Endodermal cell (in vitro differentiated cells): ENCODE results near the gene TSC22D2. TPM values are rescaled to one million over a fixed set of nuclear protein-coding genes. Genes with fewer than 3 reads are reported as not detected.

Experiments
- DNase-seq: peaks from one replicate; pipeline ENCODE4 v3.0.0-alpha.2; 2017
- H3K27ac ChIP-seq: 2 replicates; pipeline ENCODE4 v1.5.1; 2013; ENCODE audit warnings: mild to moderate bottlenecking, low read depth, low read length, moderate library complexity
- H3K27me3 ChIP-seq: 2 replicates; pipeline ENCODE4 v1.6.1; 2013; ENCODE audit warnings: mild to moderate bottlenecking, low read length, moderate library complexity; ENCODE audit not compliant: insufficient read depth, control insufficient read depth, poor library complexity, severe bottlenecking
- H3K36me3 ChIP-seq: 2 replicates; pipeline ENCODE4 v1.7.0; 2013; ENCODE audit warnings: mild to moderate bottlenecking, low read length, moderate library complexity; ENCODE audit not compliant: control insufficient read depth, insufficient read depth
- H3K4me1 ChIP-seq: one replicate; pipeline ENCODE4 v1.7.0; 2013; ENCODE audit warnings: low read length; ENCODE audit not compliant: control insufficient read depth, insufficient read depth
- H3K4me3 ChIP-seq: 2 replicates; pipeline ENCODE4 v1.5.1; 2013; ENCODE audit warnings: mild to moderate bottlenecking, low read length, moderate library complexity
- H3K9ac ChIP-seq: 2 replicates; pipeline ENCODE4 v1.6.1; 2013; ENCODE audit warnings: mild to moderate bottlenecking, low read length, moderate library complexity; ENCODE audit not compliant: poor library complexity, severe bottlenecking; ENCODE audit errors: extremely low read depth
- H3K9me3 ChIP-seq: 2 replicates; pipeline ENCODE4 v1.6.1; 2013; ENCODE audit warnings: mild to moderate bottlenecking, low read length, moderate library complexity; ENCODE audit not compliant: control insufficient read depth
- H3K27ac Mint-ChIP-seq: 2 replicates; pipeline ENCODE4 v1.8.0; 2020; ENCODE audit warnings: mixed read lengths
- H3K27me3 Mint-ChIP-seq: 2 replicates; pipeline ENCODE4 v1.8.0; 2021; ENCODE audit warnings: mild to moderate bottlenecking, mixed read lengths; ENCODE audit not compliant: insufficient read depth
- H3K36me3 Mint-ChIP-seq: 2 replicates; pipeline ENCODE4 v1.8.0; 2020; ENCODE audit warnings: low read depth, mixed read lengths
- H3K4me1 Mint-ChIP-seq: 2 replicates; pipeline ENCODE4 v1.8.0; 2020; ENCODE audit warnings: mixed read lengths
- H3K4me3 Mint-ChIP-seq: 2 replicates; pipeline ENCODE4 v1.8.0; 2020; ENCODE audit warnings: mild to moderate bottlenecking, moderate library complexity, mixed read lengths
- H3K9me3 Mint-ChIP-seq: 2 replicates; pipeline ENCODE4 v1.8.0; 2020; ENCODE audit warnings: mild to moderate bottlenecking, mixed read lengths
- WGBS, 2 experiments: methylation state at CpG; one replicate each; pipeline versions ENCODE4 v1.1.5 to v1.1.7; 2013; ENCODE audit warnings: missing lambda C conversion rate in 2 of 2, mixed read lengths in 1 of 2; ENCODE audit not compliant: insufficient coverage in 1 of 2, insufficient read length in 1 of 2; 5-methylcytosine and 5-hydroxymethylcytosine counted together
- total RNA-seq, 2 donors: library from RNA; stranded (reverse); fragmentation: NEBNext Ultra II Directional in 1 of 2; extraction: Animal tissue kit (Norgen Biotek cat#: 25700) in 1 of 2; gene quantifications; 2 replicates in 1 of 2; 3 replicates in 1 of 2; pipeline ENCODE4 v1.2.1, GENCODE V29; 2021
- TF ChIP-seq, protein P1 (sequence below): fragments of 200-600 bp; sonication (generic); conservative IDR thresholded peaks from 2 replicates; pipeline ENCODE4 v1.5.0; 2021; ENCODE audit warnings: antibody characterized with exemption, mild to moderate bottlenecking

Gene TSC22D2
- total RNA-seq, 2 donors from 2014 or later, result 25.6 to 29.1 TPM

DNA sequence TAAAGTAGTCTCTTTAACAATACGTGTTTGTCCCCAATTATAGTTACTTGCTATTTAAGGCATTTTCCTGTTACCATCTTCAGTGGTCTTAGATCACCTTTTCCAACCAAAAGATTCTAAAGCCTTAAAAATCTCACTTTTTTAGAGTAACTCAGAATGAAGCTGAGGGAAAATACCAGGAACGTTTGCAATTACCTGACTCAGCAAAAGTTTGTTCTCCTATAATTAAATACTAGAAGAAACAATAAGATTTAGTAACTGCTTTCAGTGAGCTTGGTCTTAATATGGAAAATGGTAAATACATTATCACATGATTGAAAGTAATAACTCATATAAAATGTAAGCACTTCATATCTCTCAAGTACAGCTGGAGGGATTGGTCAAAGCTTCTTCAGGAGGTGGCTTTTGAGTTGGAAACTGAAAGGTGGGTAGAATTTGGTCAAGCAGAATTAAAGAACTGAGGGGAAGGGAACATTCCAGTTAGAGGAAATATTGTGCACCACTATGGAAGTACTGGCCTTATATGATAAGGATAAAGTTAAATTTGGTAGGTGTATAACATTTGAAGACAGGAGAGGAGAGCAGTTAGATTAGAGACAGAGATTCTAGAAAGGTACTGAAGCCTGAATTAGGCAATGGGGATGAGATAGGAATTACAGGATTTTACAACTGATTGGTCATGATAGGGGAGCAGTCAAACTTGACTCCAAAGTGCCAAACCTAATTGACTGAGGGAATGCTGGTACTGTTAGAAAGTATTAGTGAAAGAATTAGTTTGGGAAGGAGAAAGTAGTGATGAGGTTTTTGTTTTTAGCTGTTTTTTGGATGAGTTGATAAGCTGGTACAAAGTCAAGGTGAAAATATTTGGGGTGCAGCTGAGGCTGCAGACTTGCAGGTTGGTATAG lies 21.9 kb downstream of the TSC22D2 start:
- no peaks in the 10 kb centered on the region for H3K4me1 ChIP-seq
- 95% methylated on average over 2 of the region's 2 CpGs; no CpG with 5 or more reads in 1 of the 2 experiments for WGBS, 2 experiments
- H3K27ac ChIP-seq, result no peak overlapping the region
- TF ChIP-seq, protein P1, sequence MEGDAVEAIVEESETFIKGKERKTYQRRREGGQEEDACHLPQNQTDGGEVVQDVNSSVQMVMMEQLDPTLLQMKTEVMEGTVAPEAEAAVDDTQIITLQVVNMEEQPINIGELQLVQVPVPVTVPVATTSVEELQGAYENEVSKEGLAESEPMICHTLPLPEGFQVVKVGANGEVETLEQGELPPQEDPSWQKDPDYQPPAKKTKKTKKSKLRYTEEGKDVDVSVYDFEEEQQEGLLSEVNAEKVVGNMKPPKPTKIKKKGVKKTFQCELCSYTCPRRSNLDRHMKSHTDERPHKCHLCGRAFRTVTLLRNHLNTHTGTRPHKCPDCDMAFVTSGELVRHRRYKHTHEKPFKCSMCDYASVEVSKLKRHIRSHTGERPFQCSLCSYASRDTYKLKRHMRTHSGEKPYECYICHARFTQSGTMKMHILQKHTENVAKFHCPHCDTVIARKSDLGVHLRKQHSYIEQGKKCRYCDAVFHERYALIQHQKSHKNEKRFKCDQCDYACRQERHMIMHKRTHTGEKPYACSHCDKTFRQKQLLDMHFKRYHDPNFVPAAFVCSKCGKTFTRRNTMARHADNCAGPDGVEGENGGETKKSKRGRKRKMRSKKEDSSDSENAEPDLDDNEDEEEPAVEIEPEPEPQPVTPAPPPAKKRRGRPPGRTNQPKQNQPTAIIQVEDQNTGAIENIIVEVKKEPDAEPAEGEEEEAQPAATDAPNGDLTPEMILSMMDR, result no peak
- H3K27me3 Mint-ChIP-seq, result no peaks in the 10 kb centered on the region
- no peaks in the 10 kb centered on the region for H3K9me3 Mint-ChIP-seq
- H3K9ac ChIP-seq, result no peak overlapping the region
- H3K27me3 ChIP-seq, result no peaks in the 10 kb centered on the region
- H3K36me3 Mint-ChIP-seq, result peaks cover 2% of the 10 kb centered on the region
- no peak overlapping the region for H3K4me3 ChIP-seq
- H3K4me1 Mint-ChIP-seq, result peaks cover 30% of the 10 kb centered on the region
- no peak for DNase-seq
- H3K27ac Mint-ChIP-seq, result peak overlapping the region; percentile 16
- no peak overlapping the region for H3K4me3 Mint-ChIP-seq
- peaks cover 6% of the 10 kb centered on the region for H3K36me3 ChIP-seq
- no peaks in the 10 kb centered on the region for H3K9me3 ChIP-seq

DNA sequence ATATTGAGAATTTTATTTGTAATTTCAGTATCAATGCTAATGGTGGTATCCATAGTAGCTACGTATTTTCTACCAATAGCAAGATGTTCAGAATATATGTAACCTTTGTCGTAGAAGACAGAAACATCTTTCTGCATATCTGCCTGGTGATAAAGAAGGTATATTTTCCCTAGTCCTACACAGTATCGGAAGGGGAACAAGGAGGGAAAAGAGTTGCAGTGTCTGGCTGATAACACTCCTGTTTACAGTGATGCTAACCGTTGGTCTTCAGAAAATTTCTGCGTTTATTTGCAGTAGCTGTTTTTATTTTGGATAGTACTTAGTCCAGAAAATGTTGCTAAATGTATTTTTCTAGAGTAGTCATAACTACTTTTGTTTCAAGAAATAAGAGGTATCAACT lies 25.2 kb downstream of the TSC22D2 start:
- no peaks in the 10 kb centered on the region for H3K27me3 Mint-ChIP-seq

DNA sequence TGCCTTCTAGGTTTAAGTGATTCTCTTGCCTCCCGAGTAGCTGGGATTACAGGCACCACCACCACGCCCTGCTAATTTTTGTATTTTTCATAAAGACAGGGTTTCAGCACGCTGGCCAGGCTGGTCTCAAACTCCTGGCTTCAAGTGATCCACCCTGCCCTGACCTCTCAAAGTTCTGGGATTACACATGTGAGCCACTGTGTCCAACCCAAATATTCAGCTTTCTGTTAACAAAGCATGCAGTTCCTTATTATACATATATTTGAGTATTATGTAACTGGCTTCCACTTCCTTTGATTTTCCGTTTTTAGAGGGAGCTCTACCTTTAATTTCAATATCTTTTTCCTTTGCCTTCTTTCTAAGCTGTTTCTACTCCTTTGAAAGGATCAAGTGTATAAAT lies 26.1 kb downstream of the TSC22D2 start:
- no peak overlapping the region for H3K9ac ChIP-seq

More for the DNA sequence above, 25.2 kb downstream of the TSC22D2 start:
- 96 to 100% methylated on average over 3 to 5 of the region's 5 CpGs for WGBS, 2 experiments
- H3K4me1 ChIP-seq, result no peaks in the 10 kb centered on the region
- H3K9ac ChIP-seq, result no peak overlapping the region
- Mint-ChIP-seq H3K36me3 (peaks cover 2% of the 10 kb centered on the region), H3K9me3 (no peaks in the 10 kb centered on the region), H3K4me3 (no peak overlapping the region), H3K4me1 (peaks cover 19% of the 10 kb centered on the region), H3K27ac (no peak overlapping the region)
- no peak for DNase-seq
- H3K4me3 ChIP-seq, result no peak overlapping the region
- H3K27ac ChIP-seq, result no peak overlapping the region
- TF ChIP-seq, protein P1, result no peak
- peaks cover 6% of the 10 kb centered on the region for H3K36me3 ChIP-seq
- H3K9me3 ChIP-seq, result no peaks in the 10 kb centered on the region
- no peaks in the 10 kb centered on the region for H3K27me3 ChIP-seq

More for the DNA sequence above, 26.1 kb downstream of the TSC22D2 start:
- no peak for DNase-seq
- Mint-ChIP-seq H3K9me3 (no peaks in the 10 kb centered on the region), H3K27me3 (no peaks in the 10 kb centered on the region), H3K27ac (no peak overlapping the region), H3K4me1 (peaks cover 12% of the 10 kb centered on the region), H3K36me3 (peaks cover 2% of the 10 kb centered on the region), H3K4me3 (no peak overlapping the region)
- H3K4me1 ChIP-seq, result no peaks in the 10 kb centered on the region
- TF ChIP-seq, protein P1, result no peak
- no peak overlapping the region for H3K4me3 ChIP-seq
- no peak overlapping the region for H3K27ac ChIP-seq
- no peaks in the 10 kb centered on the region for H3K27me3 ChIP-seq
- no peaks in the 10 kb centered on the region for H3K9me3 ChIP-seq
- peaks cover 6% of the 10 kb centered on the region for H3K36me3 ChIP-seq
- 87 to 91% methylated on average over 3 to 4 of the region's 4 CpGs for WGBS, 2 experiments
